GM19463 (cell line): Measurements from ENCODE around the gene NCOR1.
"Not testable (repeated sequence)": the region's sequence is repeated elsewhere in the genome, so short reads cannot be mapped to it uniquely, and the experiment has no call there.

Experiments
- ATAC-seq: cut with Tn5 transposase; IDR thresholded peaks from one replicate; pipeline ENCODE4 v1.9.1; 2021; ENCODE audit warnings: mild to moderate bottlenecking, moderate library complexity; ENCODE audit not compliant: unreplicated experiment

NCOR1 gene

DNA sequence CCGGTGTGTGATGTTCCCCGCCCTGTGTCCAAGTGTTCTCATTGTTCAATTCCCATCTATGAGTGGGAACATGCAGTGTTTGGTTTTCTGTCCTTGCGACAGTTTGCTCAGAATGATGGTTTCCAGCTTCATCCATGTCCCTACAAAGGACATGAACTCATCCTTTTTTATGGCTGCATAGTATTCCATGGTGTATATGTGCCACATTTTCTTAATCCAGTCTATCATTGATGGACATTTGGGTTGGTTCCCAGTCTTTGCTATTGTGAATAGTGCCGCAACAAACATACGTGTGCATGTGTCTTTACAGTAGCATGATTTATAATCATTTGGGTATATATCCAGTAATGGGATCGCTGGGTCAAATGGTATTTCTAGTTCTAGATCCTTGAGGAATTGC lies 63.0 kb downstream of the NCOR1 start:
- ATAC-seq = not testable (repeated sequence)

DNA sequence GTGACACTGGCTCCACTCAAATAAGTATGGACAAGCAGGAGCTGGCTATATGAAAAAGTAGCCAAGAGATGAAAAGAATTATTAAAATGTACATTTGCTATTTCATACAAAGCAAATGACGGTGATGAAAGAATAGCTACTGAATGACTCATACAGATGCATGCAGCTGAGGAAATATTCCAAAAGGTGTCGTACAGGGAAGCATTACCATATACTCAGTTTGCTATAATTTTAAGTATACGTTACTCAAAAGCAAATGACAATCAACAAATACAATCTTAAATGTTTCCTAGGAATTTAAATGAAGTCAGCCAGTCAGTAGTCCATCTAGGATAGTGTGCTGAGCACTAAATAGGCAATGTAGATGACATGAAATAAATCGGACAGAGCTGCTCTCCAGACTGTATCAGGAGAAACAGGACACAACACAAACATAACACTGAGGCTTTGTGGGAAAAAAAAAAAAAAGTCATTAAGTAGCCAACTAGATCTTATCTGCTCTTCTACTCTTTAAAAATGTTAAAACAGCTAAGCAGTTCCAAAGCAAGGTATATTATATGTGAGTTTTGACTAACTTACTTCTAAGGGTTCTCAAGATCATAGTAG lies 65.0 kb downstream of the NCOR1 start:
- no peak for ATAC-seq

DNA sequence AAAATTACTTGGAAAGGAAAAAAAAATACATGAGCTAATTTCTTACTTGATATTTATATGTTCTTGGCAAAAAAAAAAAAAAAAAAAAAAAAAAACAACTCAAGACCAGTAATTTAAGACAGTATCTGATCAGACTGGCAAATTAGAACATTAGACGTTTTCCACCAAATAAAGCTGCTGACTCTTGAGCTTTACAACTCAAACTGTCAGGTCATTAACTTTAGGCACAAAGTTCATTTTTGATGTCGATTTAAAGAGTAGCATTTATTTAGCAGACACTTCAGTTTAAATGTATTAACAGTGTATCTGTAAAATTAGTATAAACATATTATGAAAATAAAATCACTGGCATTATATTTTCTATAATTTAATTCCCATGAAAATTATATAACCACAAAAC lies 66.7 kb downstream of the NCOR1 start:
- ATAC-seq = no peak

DNA sequence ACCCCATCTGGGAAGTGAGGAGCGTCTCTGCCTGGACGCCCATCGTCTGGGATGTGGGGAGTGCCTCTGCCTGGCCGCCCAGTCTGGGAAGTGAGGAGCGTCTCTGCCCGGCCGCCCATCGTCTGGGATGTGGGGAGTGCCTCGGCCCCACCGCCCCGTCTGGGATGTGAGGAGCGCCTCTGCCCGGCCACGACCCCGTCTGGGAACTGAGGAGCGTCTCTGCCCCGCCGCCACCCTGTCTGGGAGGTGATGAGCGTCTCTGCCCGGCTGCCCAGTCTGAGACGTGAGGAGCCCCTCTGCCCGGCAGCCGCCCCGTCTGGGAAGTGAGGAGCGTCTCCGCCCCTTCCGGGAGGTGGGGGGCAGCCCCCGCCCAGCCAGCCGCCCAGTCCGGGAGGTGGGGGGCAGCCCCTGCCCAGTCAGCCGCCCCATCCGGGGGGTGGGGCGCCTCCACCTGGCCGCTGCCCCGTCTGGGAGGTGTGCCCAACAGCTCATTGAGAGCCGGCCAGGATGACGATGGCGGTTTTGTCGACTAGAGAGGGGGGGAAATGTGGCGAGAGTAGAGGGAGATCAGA lies 69.9 kb downstream of the NCOR1 start:
- not testable (repeated sequence) for ATAC-seq

DNA sequence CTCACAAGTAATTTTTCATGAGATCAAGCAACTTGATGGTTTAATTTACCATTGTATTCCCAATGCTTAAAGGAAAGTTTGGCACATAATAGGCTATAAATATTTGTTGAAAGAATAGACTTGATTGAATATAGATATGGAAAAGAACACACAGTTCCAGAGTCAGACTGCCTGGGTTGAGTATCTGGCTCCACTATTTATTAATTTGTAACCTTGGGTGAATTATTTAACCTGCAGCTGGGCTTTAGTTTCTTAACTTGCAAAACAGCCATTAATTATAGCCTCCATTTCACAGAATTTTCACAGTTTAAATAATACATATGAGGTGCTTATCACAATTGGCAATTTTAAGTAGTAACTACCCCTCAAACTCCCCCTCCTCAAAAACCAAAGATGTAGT lies 73.6 kb downstream of the NCOR1 start:
- no peak for ATAC-seq

DNA sequence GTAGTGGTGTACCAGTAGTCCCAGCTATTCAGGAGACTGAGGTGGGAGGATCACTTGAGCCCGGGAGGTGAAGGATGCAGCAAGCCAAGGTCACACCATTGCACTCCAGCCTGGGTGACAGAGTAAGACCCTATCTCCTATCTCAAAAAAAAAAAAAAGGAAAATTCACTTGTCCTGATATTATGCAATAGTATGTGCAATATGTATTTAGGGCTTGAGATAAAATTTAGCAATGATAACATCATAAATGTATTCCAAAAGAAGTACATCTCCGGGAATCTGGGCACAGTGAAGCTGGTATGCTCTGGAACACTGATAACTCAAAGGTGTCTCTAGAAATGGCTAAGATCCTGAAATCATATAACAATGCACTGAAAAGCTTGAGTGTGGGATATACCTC lies 74.5 kb downstream of the NCOR1 start:
- no peak for ATAC-seq

DNA sequence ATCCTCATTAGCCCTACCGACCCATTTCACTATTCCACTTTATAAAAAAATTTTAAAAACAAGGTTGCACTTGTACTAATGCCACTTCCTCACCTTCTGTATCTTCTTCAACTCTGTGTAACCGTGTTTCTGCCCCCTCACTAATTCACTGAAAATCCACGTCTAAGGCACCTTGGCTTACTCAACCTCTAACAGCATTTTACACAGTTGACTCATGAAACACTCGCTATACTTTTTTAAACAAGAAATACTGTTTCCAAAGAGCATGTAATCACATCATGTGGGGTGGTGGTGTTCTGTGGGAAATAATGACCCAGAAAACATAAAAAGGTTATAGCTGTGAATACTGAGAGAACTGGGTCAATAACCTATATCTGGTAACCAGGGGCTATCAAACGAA lies 79.9 kb downstream of the NCOR1 start:
- ATAC-seq = no peak

DNA sequence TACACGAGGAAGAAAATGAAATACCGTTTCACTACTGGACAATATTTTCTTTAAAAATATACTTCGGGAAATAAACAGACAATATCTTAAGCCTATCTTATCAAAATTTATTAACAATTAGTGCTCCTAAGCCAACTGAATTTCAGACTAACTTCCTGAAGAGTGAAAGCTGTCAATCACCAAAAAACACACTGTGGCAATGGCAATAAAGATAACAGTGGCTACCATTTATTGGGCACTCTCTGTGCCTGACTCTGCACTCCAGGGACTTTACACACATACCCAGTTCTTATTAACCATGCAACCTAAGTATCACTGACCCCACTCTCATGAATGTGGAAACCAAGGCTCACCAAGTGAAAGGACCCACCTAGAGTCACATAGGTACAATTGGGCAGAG lies 83.7 kb downstream of the NCOR1 start:
- no peak for ATAC-seq

DNA sequence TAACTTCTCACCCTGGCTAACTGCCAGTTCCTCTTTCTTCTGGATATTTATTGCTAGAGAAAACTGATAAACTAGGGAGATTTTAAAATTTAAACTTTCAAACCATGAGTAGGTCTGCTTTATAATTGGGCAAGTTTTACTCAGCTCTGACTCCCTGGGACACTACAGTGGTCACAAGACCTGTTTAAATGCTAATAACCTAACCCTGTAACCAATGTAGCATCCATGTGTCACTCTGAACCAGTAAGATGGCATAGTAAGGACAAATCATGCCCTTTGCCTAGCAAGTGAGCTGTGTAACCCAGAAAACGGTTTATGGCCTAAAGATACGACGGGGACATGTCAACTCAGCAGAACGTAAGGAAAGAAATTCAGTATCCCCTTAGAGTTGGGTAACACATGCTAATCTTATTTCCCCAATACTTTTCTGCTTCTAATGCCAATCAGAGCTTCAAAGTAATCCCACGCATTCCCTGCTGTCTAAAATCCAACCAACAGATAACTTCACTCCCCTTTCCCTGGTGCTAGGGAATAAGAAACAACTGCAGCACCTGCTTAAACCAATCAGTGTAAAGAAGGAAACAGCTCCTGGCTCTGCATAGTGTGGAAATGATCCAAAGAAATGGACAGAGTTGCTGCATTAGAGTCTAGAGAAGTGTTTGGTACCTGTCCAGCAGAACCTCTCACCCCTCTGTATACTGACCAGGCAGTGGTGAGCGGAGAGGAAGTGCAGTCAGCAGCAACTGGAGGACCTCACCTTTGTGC lies 85.7 kb downstream of the NCOR1 start:
- no peak for ATAC-seq

DNA sequence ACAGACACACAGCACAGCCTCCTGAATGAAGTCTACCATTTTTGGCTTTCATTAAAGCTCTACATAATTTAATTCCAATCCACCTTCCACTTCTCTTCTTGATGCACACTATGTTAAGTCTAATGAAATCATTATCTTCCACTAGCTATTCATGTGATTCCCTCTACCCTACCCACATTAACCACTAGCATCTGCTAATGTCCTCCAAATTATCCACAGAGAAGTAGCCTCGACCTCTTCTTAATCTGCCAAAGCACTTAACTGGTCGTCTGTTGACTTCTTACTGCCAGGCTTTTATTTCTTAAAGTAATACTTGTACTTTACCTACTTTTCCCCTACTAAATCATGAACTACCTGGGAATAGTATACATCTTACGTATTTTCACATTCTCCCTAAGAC lies 91.8 kb downstream of the NCOR1 start:
- ATAC-seq = no peak

DNA sequence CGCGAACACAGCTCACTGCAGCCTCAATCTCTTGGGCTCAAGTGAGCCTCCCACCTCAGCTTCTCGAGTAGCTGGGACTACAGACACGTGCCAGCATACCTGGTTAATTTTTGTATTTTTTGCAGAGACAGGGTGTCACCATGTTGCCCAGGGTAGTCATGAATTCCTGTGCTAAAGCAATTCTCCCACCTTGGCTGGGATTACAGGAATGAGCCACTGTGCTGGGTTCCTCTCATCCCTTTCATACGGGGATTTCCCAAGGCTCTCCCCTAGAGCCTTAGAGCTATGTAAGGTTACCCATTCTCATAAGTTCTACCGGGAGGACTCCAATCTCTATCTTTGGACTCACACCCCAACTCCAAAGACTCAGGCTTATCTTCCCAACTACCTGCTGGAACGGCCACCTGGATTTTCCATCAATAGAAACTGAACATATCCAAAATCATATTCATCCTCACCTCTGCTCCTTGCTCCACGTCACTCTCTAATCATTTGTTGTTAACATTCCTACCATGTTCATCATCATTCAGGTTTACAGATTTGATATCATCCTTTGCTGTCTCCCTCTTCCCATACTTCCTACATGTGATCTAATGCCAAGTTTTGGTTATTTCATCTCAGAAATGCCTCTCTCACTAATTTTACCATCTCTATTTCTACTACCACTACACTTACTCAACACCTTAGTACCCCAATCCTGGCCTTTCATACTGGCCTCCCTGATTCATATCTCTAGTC lies 92.5 kb downstream of the NCOR1 start:
- ATAC-seq = no peak

DNA sequence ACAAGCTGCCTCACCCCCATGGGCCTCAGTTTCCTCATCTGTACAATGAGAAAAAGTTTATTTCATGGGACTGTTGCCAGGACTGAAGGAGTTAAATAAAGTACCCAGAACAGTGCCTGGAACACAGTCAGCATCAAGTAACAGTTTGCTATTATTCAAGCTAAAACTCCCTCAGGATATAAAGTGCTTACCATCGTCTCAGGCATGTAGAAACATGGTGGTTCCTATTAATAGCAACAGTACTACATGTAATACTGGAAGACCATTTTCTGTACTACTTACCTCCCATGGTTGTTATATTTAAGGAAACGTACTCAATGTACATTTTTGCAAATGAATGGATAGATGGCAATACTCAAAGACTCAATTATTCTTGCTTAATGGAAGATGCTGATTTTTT lies 93.4 kb downstream of the NCOR1 start:
- ATAC-seq = no peak

DNA sequence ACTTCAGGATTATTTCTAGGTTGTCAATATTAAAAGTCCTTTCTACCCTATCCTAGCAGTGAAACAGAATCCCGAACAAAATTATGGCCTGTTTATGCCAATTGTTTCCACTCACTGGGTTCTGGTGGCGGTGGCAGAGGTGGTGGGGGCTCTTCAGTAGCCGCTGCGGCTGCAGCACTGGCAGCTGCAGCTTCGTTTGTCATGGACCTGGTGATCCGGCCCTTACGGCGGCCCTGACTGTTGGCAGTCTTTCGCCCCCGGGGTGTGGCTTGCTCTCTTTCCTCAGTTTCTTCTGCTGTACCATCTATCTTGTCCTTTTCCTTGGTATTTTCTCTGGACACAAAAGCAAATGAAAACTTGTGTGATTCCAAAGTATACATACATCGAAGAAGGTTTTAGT lies 94.4 kb downstream of the NCOR1 start:
- no peak for ATAC-seq

DNA sequence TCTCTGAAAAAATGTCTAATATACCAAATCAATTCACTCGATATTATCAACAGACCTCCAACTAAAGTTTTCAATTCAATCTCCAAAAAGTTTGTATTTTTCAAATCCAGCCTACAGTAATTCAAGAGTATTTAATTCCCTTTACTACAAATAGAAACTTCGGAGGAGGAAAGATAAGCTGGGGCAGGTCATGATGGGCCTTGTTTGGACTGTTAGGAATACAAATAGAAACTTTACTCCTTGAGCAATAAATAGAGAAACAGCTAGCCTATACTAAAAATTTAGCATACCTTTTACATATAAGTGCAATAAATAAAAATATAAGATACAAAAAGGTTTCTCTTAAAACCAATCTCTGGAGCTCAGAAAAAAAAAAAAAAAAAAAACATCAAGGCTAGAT lies 98.2 kb downstream of the NCOR1 start:
- ATAC-seq = no peak

DNA sequence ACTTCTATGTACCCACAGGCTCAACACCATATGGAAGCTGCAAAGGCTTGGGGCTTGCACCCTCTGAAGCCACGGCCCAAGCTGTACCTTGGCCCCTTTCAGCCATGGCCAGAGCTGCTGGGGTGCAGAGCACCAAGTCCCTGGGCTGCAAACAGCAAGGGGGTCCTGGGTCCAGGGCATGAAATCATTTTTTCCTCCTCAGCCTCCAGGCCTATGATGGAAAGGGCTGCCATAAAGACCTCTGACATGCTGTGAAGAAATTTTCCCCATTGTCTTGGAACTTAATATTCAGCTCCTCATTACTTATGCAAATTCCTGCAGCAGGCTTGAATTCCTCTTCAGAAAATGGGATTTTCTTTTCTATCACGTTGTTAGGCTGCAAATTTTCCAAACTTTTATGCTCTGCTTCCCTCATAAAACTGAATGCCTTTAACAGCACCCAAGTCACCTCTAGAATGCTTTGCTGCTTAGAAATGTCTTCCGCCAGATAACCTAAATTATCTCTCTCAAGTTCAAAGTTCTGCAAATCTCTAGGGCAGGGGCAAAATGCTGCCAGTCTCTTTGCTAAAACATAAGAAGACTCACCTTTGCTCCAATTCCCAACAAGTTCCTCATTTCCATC lies 100.1 kb downstream of the NCOR1 start:
- not testable (repeated sequence) for ATAC-seq

DNA sequence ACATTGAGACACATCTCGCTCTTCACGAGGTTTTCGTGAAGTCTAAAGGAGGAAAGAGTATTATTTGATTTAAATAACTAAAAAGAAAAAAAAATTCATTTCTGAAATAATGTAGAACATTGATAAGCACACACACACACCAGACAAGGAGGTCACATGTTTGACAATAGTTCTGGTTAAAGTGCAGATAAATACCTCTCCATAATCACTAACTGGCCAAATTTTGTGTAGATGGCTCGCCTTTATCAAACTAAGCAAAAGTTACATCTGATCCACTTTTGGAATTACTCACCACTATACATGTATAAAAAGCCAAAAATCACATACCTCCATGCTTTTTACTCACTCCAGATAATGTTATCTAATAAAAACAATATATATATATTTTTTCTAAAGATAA lies 106.5 kb downstream of the NCOR1 start:
- ATAC-seq = no peak

DNA sequence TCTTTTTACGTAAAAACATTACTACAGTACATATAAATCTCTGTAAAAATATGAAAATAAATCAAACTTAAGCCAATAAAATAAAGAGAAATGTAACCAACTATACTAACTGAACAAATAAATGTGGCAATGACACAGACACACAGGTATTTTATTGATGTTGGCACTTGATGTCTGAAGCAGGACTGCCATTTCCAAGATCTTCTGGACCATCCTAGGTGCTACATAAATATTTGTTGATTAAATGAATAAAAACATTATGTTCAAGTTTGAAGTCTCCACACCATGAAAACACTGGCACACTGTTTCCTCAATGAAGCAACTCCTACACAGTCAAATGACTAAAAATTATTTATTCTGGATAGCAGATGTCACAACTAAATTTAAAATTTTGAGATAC lies 106.9 kb downstream of the NCOR1 start:
- ATAC-seq = no peak

DNA sequence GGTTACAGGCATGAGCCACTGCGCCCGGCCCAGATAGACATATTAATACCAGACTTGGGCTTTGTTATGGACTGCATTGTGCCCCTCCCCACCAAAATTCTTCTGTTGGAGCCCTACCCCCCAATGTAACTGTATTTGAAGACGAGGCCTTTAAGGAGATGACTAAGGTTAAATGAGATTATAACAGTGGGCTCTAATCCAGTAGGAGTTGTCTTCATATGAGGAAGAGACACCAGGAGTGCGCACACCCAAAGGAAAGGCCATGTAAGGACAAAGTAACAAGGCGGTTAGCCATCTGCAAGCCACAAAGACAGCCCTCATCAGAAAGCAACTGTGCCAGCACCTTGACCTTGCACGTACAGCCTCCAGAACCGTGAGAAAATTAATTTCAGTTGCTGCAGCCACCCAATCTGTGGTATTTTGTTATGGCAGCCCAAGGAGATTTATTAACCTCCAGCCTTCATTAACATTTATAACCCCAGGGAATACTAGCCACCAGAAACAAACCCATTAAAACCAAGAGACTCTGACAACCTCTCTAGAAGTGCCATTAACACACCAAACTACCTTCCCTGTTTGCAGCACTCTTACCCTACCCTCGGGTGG lies 108.1 kb downstream of the NCOR1 start:
- ATAC-seq = no peak

DNA sequence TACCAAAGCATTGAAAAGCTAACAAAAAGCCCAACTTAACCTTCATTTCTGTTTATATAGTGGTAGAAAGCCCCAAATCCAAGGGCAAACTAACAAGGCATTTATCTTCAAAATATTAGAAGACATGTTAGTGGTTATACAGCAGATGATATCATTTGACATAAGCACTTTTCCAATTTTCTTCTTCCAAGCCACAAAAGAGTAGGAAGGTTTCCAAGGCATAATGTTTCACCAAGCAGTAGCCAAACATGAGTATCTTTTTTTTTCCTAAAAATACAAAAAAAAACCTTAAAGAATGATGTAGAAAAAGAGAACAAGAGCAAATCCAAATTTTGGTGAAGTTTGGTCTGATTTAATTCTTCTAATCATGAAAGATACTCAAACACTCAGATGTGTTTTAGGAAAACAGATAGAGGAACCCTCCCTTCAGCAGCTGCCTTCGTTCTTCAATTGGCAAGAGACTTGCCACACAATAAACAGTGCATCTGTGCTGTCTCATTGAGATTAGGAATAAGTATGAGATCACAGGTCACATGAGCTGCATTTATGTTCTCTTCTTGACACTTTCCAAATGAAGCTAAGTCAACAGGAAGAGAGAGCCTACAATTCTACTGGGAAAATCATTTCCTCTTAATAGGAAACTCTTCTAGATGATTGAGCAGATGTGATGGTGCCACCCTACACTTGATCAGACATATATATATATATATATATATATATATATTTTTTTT lies 109.0 kb downstream of the NCOR1 start:
- no peak for ATAC-seq

DNA sequence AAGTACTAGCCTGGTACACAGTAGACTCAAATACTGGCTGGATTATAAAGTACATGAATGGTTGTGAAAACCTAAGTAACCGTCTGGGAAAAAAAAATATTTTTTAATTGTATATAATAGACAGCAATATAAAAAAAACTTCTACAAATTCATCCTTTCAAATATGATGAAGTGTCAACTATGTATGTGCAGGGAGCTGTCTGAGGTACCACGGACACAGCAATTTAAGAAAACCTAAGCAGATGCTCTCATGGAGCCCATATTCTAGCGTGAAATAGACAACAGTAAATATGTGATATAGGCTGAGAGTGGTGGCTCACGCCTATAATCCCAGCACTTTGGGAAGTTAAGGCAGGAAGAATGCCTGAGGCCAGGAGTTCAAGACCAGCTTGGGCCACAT lies 111.1 kb downstream of the NCOR1 start:
- ATAC-seq = no peak
